NCI-H128 (cell line): Measurements from ENCODE around the gene SDCBP2.
A peak's percentile ranks its signal among the peaks of the same experiment; 100 is the strongest.

Experiments
- DNase-seq: peaks from one replicate; lab custom pipeline; 2025; ENCODE audit not compliant: unreplicated experiment; lab: John Stamatoyannopoulos, UW

SDCBP2 gene

GRCh38 chr20:1315804-1316203 lies 13.1 kb downstream of the SDCBP2 start:
- DNase-seq: no peak

- peak; percentile 70 for DNase-seq
These were observed 15.5 kb downstream of the SDCBP2 start for GRCh38 chr20:1313236-1313964.

GRCh38 chr20:1312904-1313235 lies 16.1 kb downstream of the SDCBP2 start:
- DNase-seq: no peak

GRCh38 chr20:1312308-1312707 lies 16.6 kb downstream of the SDCBP2 start:
- DNase-seq: no peak

GRCh38 chr20:1310506-1311190 lies 18.3 kb downstream of the SDCBP2 start:
- no peak for DNase-seq

GRCh38 chr20:1310071-1310470 lies 18.9 kb downstream of the SDCBP2 start:
- no peak for DNase-seq

- no peak for DNase-seq
These were observed 19.5 kb downstream of the SDCBP2 start for GRCh38 chr20:1309439-1309847.

- no peak for DNase-seq
These were observed 20.2 kb downstream of the SDCBP2 start for GRCh38 chr20:1308702-1309095.

GRCh38 chr20:1308067-1308701 lies 20.8 kb downstream of the SDCBP2 start:
- no peak for DNase-seq

GRCh38 chr20:1307571-1307971 lies 21.4 kb downstream of the SDCBP2 start:
- no peak for DNase-seq

- no peak for DNase-seq
These were observed 21.8 kb downstream of the SDCBP2 start for GRCh38 chr20:1307171-1307570.

- no peak for DNase-seq
These were observed 22.4 kb downstream of the SDCBP2 start for GRCh38 chr20:1306316-1307135.

GRCh38 chr20:1305712-1306111 lies 23.2 kb downstream of the SDCBP2 start:
- no peak for DNase-seq

- DNase-seq: no peak
These were observed 24.0 kb downstream of the SDCBP2 start for GRCh38 chr20:1304710-1305515.

- DNase-seq: no peak
These were observed 26.0 kb downstream of the SDCBP2 start for GRCh38 chr20:1302685-1303541.

- no peak for DNase-seq
These were observed 27.9 kb downstream of the SDCBP2 start for GRCh38 chr20:1301031-1301529.

GRCh38 chr20:1300083-1300840 lies 28.7 kb downstream of the SDCBP2 start:
- no peak for DNase-seq

GRCh38 chr20:1299522-1299921 lies 29.4 kb downstream of the SDCBP2 start:
- DNase-seq: no peak
